Epithelial cell of proximal tubule (primary cell): ENCODE results near the gene RAD51B. TPM values are rescaled to one million over a fixed set of nuclear protein-coding genes. Genes with fewer than 3 reads are reported as not detected.

Source experiments
- DNase-seq: peaks from one replicate; pipeline ENCODE4 v3.0.0-alpha.2; 2011; ENCODE audit warnings: low read depth
- H3K4me3 ChIP-seq: 2 replicates; pipeline ENCODE4 v1.5.1; 2011; ENCODE audit warnings: low read depth, mild to moderate bottlenecking, low read length
- CTCF ChIP-seq: conservative IDR thresholded peaks from 2 replicates; pipeline ENCODE4 v1.5.1; 2012; ENCODE audit warnings: low read depth, mild to moderate bottlenecking, low read length
- total RNA-seq: library from RNA; depleted of rRNA; stranded (reverse); fragments of >200 nt; gene quantifications from 2 replicates; pipeline ENCODE4 v1.2.3, GENCODE V29; 2015

Gene RAD51B
- total RNA-seq, 1 donor from 2014 or later = 6.3 TPM

GRCh38 chr14:68653108-68653507 is 833.5 kb downstream of the RAD51B start:
- DNase-seq = no peak
- TF ChIP-seq CTCF = no peak
- no peak overlapping the region for H3K4me3 ChIP-seq

DNA sequence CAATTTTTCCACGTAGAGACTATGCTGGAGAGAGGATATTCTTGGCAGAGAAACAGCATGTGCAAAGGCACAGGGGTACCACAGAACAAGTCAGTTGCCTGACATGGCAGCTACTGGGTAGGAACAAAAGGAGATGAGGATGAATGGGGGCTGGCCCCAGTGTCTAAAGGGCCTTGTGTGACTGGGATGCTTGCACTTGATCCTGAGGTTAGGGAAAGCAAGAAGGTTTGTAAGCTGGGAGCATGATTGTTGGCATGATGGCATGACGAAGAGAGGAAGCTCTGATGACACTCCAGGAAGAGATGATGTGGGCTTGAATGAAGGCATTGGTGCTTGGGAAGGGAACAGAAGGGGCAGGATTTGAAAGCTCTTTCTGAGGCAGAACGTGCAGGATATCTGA is 834.2 kb downstream of the RAD51B start:
- H3K4me3 ChIP-seq = no peak overlapping the region
- TF ChIP-seq CTCF = no peak
- DNase-seq = no peak

GRCh38 chr14:68654471-68654941 is 834.9 kb downstream of the RAD51B start:
- H3K4me3 ChIP-seq = no peak overlapping the region
- TF ChIP-seq CTCF = no peak
- no peak for DNase-seq

GRCh38 chr14:68655021-68655831 is 835.6 kb downstream of the RAD51B start:
- no peak overlapping the region for H3K4me3 ChIP-seq
- TF ChIP-seq CTCF = no peak
- DNase-seq = no peak

DNA sequence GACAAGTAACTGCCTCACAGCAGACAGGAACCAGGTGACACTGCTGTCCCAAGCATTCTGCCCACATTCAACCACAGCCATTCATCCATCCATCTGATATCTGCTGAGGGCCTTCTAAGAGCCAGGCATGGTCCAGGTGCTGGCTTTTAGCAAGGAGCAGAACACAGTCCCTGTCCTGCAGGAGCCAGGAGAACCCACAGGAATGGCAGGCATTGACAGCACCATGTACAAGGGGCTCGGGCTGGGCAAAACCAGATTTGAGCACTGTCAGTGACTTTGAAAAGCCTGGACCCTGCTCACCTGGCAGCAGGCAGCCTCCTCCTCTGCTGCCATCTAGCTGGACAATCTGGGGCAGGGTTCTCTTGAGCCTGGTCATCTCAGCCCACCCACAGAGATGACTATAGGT is 836.3 kb downstream of the RAD51B start:
- peak; percentile 51 for TF ChIP-seq CTCF
- no peak overlapping the region for H3K4me3 ChIP-seq
- DNase-seq = no peak

DNA sequence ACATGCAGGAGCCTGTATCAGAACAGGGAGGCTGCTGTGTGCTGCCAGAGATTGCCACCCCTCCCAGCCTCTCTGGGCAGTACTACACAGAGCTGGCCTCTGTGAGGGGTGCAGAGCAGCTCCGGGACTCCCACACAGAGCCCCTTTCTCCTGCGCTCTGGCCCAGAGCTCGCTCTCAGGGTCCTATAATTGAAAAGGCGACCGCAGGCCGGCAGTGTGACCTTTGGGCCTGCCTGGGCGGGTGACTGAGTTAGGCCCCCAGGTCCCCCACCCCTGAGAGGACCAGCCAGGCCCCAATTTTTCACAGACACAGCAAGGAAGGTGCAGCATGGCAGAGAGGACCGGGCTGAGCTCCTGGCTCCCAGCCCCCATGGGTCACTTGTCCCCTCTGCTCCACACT is 836.9 kb downstream of the RAD51B start:
- H3K4me3 ChIP-seq = no peak overlapping the region
- DNase-seq = no peak
- no peak for TF ChIP-seq CTCF
